GM23338 (cell line): ENCODE data around the gene RRBP1. TPM values are rescaled to one million over a fixed set of nuclear protein-coding genes. Genes with fewer than 3 reads are reported as not detected.

ENCODE experiments used
- ATAC-seq: fragments of 200-7000 bp; cut with Tn5 transposase; 3 replicates; pipeline ENCODE4 v1.9.1; 2020
- DNase-seq: peaks from one replicate; pipeline ENCODE4 v3.0.0-alpha.2; 2015; ENCODE audit warnings: low spot score
- H2AFZ ChIP-seq: fragments of 200-600 bp; sonication (generic); 2 replicates; pipeline ENCODE4 v1.8.0; 2016; ENCODE audit warnings: antibody characterized with exemption, mild to moderate bottlenecking, moderate library complexity
- H3F3A ChIP-seq: fragments of 200-600 bp; sonication (generic); replicated peaks from 2 replicates; pipeline ENCODE4 v1.8.0; 2017; ENCODE audit warnings: antibody characterized with exemption, mixed run types, low read depth
- H3K27ac ChIP-seq: fragments of 200-600 bp; sonication (generic); 2 replicates; pipeline ENCODE4 v1.6.1; 2016; ENCODE audit warnings: low read depth
- H3K27me3 ChIP-seq: fragments of 200-600 bp; sonication (generic); 2 replicates; pipeline ENCODE4 v1.8.0; 2016; ENCODE audit warnings: mild to moderate bottlenecking, mixed run types, moderate library complexity; ENCODE audit not compliant: insufficient read depth
- H3K36me3 ChIP-seq: fragments of 200-600 bp; sonication (generic); 2 replicates; pipeline ENCODE4 v1.8.0; 2016; ENCODE audit warnings: mild to moderate bottlenecking; ENCODE audit not compliant: insufficient read depth
- H3K4me1 ChIP-seq: fragments of 200-600 bp; sonication (generic); 2 replicates; pipeline ENCODE4 v1.8.0; 2016; ENCODE audit warnings: mild to moderate bottlenecking, moderate library complexity; ENCODE audit not compliant: insufficient read depth
- H3K4me2 ChIP-seq: fragments of 200-600 bp; sonication (generic); 2 replicates; pipeline ENCODE4 v1.7.1; 2017; ENCODE audit warnings: mixed run types
- H3K4me3 ChIP-seq: fragments of 200-600 bp; sonication (generic); 2 replicates; pipeline ENCODE4 v1.6.1; 2016; ENCODE audit warnings: mixed run types
- H3K79me2 ChIP-seq: fragments of 200-600 bp; sonication (generic); replicated peaks from 2 replicates; pipeline ENCODE4 v1.8.0; 2017; ENCODE audit warnings: mild to moderate bottlenecking; ENCODE audit not compliant: insufficient read depth
- H3K9me2 ChIP-seq: fragments of 200-600 bp; sonication (generic); 2 replicates; pipeline ENCODE4 v1.8.0; 2017; ENCODE audit not compliant: insufficient read depth
- H4K20me1 ChIP-seq: fragments of 200-600 bp; sonication (generic); replicated peaks from 2 replicates; pipeline ENCODE4 v1.8.0; 2017; ENCODE audit warnings: mild to moderate bottlenecking; ENCODE audit not compliant: insufficient read depth
- H3K27ac Mint-ChIP-seq: 2 replicates; pipeline ENCODE4 v1.8.0; 2020; ENCODE audit warnings: inconsistent platforms, mild to moderate bottlenecking, moderate library complexity, mixed read lengths
- H3K27me3 Mint-ChIP-seq: 3 replicates; pipeline ENCODE4 v1.8.0; 2022; ENCODE audit warnings: low read depth, mild to moderate bottlenecking, moderate library complexity, mixed read lengths, inconsistent platforms; ENCODE audit not compliant: insufficient read depth, poor library complexity
- H3K36me3 Mint-ChIP-seq: 3 replicates; pipeline ENCODE4 v1.8.0; 2021; ENCODE audit warnings: low read depth, mild to moderate bottlenecking, inconsistent platforms, moderate library complexity, mixed read lengths
- H3K4me1 Mint-ChIP-seq: 3 replicates; pipeline ENCODE4 v1.8.0; 2020; ENCODE audit warnings: mild to moderate bottlenecking, inconsistent platforms, mixed read lengths
- H3K4me3 Mint-ChIP-seq: 3 replicates; pipeline ENCODE4 v1.8.0; 2021; ENCODE audit warnings: moderate library complexity, mild to moderate bottlenecking, inconsistent platforms, mixed read lengths
- H3K9me3 Mint-ChIP-seq: 3 replicates; pipeline ENCODE4 v1.8.0; 2020; ENCODE audit warnings: moderate library complexity, mild to moderate bottlenecking, inconsistent platforms, mixed read lengths
- CREB1 ChIP-seq: fragments of 250-450 bp; sonication (Bioruptor Pico); IDR thresholded peaks from 2 replicates; pipeline ENCODE4 v1.5.0; 2020; ENCODE audit warnings: low read depth, mild to moderate bottlenecking, moderate library complexity
- EZH2 ChIP-seq: fragments of 200-600 bp; sonication (generic); IDR thresholded peaks from one replicate; pipeline ENCODE4 v1.8.0; 2017; ENCODE audit warnings: antibody characterized with exemption, mild to moderate bottlenecking, low read depth; ENCODE audit not compliant: unreplicated experiment
- EZH2phosphoT487 ChIP-seq: fragments of 200-600 bp; sonication (generic); IDR thresholded peaks from one replicate; pipeline ENCODE4 v1.8.1; 2018; ENCODE audit warnings: antibody characterized with exemption; ENCODE audit not compliant: unreplicated experiment
- JUNB ChIP-seq: IDR thresholded peaks from one replicate; pipeline ENCODE4 v1.6.1; 2016; ENCODE audit warnings: antibody characterized with exemption; ENCODE audit not compliant: unreplicated experiment
- NANOG ChIP-seq: IDR thresholded peaks from 2 replicates; pipeline ENCODE4 v1.6.1; 2016; ENCODE audit warnings: antibody characterized with exemption, borderline replicate concordance
- POLR2AphosphoS5 ChIP-seq: IDR thresholded peaks from 2 replicates; pipeline ENCODE4 v1.6.1; 2016; ENCODE audit warnings: antibody characterized with exemption, low read depth
- STAT1 ChIP-seq: IDR thresholded peaks from one replicate; pipeline ENCODE4 v1.6.1; 2016; ENCODE audit warnings: antibody characterized with exemption; ENCODE audit not compliant: unreplicated experiment
- ZNF114 ChIP-seq: fragments of 250-450 bp; sonication (Bioruptor Pico); IDR thresholded peaks from 2 replicates; pipeline ENCODE4 v1.5.0; 2020; ENCODE audit warnings: mild to moderate bottlenecking, moderate library complexity
- ZNF331 ChIP-seq: fragments of 250-450 bp; sonication (Bioruptor Pico); IDR thresholded peaks from 2 replicates; pipeline ENCODE4 v1.5.0; 2020; ENCODE audit warnings: low read depth, mild to moderate bottlenecking, moderate library complexity
- polyA plus RNA-seq: library from polyadenylated mRNA; unstranded; fragments of >200 nt; fragmentation: Nextera tagmentation; extraction: Ambion mirVana; gene quantifications from 2 replicates; pipeline ENCODE4 v1.2.1, GENCODE V29; 2016
- total RNA-seq: library from RNA; depleted of rRNA; stranded (reverse); fragments of >200 nt; shearing (Covaris generic); gene quantifications from 2 replicates; pipeline ENCODE4 v1.2.3, GENCODE V29; 2014
- TF ChIP-seq, protein P1 (sequence below): IDR thresholded peaks from one replicate; pipeline ENCODE4 v1.6.1; 2018; ENCODE audit warnings: antibody characterized with exemption; ENCODE audit not compliant: unreplicated experiment
- TF ChIP-seq, protein P2 (sequence below): fragments of 250-450 bp; sonication (Bioruptor Pico); IDR thresholded peaks from 2 replicates; pipeline ENCODE4 v1.5.0; 2020; ENCODE audit warnings: mild to moderate bottlenecking, moderate library complexity
- TF ChIP-seq, protein P3 (sequence below), 2 experiments: fragments of 200-600 bp in 1 of 2; sonication (generic) in 1 of 2; conservative IDR thresholded peaks; 2 replicates each; pipeline versions ENCODE4 v1.5.1 to v1.6.1; 2016 to 2017; ENCODE audit warnings: antibody characterized with exemption in 2 of 2, low read depth in 2 of 2, mild to moderate bottlenecking in 2 of 2, moderate library complexity in 1 of 2
- TF ChIP-seq, protein P4 (sequence below): IDR thresholded peaks from 2 replicates; pipeline ENCODE4 v1.6.1; 2016; ENCODE audit warnings: antibody characterized with exemption

Gene RRBP1
- total and polyA plus RNA-seq, 2 experiments from 2014 or later = 105 to 113 TPM

DNA sequence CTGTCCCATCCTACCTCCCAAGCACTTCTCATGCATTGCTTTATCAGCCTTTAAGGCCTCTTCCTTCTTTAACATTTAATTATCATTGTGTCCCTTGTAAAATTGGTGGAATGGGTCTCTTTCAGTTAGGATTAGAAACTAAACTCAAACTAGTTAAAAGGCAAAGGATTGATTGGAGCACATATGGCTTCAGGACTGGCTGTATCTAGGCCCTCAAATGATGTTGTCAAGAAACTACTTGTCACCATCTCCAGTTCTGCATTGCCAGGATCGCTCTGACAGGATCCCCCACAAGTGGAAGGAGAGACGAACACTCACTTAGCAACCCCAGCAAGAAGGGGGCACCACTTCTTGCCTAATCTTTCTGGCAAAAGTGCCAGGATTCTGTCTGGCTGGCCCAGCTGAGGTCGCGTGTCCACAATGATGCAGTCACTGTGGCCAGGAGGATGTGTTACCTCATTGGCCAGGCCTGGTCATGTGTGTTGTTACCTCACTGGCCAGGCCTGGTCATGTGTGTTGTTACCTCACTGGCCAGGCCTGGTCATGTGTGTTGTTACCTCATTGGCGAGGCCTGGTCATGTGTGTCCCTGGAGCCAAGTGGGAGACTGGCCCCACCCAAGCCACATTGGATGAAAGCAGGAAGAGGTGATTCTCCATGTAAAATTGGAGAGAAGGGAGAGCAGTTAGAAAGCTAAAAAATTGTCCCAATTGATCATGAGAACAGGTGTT, 22.7 kb upstream of the RRBP1 start:
- no peak overlapping the region for H2AFZ ChIP-seq
- H3K4me2 ChIP-seq = no peak overlapping the region
- no peaks in the 10 kb centered on the region for H3K9me2 ChIP-seq
- Mint-ChIP-seq H3K4me3 (no peak overlapping the region), H3K9me3 (no peaks in the 10 kb centered on the region), H3K27me3 (no peaks in the 10 kb centered on the region), H3K27ac (no peak overlapping the region), H3K4me1 (no peaks in the 10 kb centered on the region), H3K36me3 (no peaks in the 10 kb centered on the region)
- H3K4me1 ChIP-seq = no peaks in the 10 kb centered on the region
- ATAC-seq = no peak
- H4K20me1 ChIP-seq = no peaks in the 10 kb centered on the region
- H3K79me2 ChIP-seq = no peaks in the 10 kb centered on the region
- H3K36me3 ChIP-seq = no peaks in the 10 kb centered on the region
- no peaks in the 10 kb centered on the region for H3K27me3 ChIP-seq
- TF ChIP-seq NANOG (no peak), EZH2phosphoT487 (no peak), CREB1 (CRISPR knock-in tag) (no peak), ZNF114 (no peak), JUNB (no peak), STAT1 (no peak), EZH2 (no peak), ZNF331 (no peak), POLR2AphosphoS5 (no peak)
- TF ChIP-seq, protein P1, sequence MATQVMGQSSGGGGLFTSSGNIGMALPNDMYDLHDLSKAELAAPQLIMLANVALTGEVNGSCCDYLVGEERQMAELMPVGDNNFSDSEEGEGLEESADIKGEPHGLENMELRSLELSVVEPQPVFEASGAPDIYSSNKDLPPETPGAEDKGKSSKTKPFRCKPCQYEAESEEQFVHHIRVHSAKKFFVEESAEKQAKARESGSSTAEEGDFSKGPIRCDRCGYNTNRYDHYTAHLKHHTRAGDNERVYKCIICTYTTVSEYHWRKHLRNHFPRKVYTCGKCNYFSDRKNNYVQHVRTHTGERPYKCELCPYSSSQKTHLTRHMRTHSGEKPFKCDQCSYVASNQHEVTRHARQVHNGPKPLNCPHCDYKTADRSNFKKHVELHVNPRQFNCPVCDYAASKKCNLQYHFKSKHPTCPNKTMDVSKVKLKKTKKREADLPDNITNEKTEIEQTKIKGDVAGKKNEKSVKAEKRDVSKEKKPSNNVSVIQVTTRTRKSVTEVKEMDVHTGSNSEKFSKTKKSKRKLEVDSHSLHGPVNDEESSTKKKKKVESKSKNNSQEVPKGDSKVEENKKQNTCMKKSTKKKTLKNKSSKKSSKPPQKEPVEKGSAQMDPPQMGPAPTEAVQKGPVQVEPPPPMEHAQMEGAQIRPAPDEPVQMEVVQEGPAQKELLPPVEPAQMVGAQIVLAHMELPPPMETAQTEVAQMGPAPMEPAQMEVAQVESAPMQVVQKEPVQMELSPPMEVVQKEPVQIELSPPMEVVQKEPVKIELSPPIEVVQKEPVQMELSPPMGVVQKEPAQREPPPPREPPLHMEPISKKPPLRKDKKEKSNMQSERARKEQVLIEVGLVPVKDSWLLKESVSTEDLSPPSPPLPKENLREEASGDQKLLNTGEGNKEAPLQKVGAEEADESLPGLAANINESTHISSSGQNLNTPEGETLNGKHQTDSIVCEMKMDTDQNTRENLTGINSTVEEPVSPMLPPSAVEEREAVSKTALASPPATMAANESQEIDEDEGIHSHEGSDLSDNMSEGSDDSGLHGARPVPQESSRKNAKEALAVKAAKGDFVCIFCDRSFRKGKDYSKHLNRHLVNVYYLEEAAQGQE = no peak
- TF ChIP-seq, protein P2, sequence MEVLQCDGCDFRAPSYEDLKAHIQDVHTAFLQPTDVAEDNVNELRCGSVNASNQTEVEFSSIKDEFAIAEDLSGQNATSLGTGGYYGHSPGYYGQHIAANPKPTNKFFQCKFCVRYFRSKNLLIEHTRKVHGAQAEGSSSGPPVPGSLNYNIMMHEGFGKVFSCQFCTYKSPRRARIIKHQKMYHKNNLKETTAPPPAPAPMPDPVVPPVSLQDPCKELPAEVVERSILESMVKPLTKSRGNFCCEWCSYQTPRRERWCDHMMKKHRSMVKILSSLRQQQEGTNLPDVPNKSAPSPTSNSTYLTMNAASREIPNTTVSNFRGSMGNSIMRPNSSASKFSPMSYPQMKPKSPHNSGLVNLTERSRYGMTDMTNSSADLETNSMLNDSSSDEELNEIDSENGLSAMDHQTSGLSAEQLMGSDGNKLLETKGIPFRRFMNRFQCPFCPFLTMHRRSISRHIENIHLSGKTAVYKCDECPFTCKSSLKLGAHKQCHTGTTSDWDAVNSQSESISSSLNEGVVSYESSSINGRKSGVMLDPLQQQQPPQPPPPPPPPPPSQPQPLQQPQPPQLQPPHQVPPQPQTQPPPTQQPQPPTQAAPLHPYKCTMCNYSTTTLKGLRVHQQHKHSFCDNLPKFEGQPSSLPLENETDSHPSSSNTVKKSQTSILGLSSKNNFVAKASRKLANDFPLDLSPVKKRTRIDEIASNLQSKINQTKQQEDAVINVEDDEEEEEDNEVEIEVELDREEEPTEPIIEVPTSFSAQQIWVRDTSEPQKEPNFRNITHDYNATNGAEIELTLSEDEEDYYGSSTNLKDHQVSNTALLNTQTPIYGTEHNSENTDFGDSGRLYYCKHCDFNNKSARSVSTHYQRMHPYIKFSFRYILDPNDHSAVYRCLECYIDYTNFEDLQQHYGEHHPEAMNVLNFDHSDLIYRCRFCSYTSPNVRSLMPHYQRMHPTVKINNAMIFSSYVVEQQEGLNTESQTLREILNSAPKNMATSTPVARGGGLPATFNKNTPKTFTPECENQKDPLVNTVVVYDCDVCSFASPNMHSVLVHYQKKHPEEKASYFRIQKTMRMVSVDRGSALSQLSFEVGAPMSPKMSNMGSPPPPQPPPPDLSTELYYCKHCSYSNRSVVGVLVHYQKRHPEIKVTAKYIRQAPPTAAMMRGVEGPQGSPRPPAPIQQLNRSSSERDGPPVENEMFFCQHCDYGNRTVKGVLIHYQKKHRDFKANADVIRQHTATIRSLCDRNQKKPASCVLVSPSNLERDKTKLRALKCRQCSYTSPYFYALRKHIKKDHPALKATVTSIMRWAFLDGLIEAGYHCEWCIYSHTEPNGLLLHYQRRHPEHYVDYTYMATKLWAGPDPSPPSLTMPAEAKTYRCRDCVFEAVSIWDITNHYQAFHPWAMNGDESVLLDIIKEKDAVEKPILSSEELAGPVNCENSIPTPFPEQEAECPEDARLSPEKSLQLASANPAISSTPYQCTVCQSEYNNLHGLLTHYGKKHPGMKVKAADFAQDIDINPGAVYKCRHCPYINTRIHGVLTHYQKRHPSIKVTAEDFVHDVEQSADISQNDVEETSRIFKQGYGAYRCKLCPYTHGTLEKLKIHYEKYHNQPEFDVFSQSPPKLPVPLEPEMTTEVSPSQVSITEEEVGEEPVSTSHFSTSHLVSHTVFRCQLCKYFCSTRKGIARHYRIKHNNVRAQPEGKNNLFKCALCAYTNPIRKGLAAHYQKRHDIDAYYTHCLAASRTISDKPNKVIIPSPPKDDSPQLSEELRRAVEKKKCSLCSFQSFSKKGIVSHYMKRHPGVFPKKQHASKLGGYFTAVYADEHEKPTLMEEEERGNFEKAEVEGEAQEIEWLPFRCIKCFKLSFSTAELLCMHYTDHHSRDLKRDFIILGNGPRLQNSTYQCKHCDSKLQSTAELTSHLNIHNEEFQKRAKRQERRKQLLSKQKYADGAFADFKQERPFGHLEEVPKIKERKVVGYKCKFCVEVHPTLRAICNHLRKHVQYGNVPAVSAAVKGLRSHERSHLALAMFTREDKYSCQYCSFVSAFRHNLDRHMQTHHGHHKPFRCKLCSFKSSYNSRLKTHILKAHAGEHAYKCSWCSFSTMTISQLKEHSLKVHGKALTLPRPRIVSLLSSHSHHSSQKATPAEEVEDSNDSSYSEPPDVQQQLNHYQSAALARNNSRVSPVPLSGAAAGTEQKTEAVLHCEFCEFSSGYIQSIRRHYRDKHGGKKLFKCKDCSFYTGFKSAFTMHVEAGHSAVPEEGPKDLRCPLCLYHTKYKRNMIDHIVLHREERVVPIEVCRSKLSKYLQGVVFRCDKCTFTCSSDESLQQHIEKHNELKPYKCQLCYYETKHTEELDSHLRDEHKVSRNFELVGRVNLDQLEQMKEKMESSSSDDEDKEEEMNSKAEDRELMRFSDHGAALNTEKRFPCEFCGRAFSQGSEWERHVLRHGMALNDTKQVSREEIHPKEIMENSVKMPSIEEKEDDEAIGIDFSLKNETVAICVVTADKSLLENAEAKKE = no peak
- TF ChIP-seq, protein P3, sequence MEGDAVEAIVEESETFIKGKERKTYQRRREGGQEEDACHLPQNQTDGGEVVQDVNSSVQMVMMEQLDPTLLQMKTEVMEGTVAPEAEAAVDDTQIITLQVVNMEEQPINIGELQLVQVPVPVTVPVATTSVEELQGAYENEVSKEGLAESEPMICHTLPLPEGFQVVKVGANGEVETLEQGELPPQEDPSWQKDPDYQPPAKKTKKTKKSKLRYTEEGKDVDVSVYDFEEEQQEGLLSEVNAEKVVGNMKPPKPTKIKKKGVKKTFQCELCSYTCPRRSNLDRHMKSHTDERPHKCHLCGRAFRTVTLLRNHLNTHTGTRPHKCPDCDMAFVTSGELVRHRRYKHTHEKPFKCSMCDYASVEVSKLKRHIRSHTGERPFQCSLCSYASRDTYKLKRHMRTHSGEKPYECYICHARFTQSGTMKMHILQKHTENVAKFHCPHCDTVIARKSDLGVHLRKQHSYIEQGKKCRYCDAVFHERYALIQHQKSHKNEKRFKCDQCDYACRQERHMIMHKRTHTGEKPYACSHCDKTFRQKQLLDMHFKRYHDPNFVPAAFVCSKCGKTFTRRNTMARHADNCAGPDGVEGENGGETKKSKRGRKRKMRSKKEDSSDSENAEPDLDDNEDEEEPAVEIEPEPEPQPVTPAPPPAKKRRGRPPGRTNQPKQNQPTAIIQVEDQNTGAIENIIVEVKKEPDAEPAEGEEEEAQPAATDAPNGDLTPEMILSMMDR (conservative IDR thresholded peaks at IDR 0.05; ENCODE audit: low read depth in 2 of 2) = no peak
- TF ChIP-seq, protein P4, sequence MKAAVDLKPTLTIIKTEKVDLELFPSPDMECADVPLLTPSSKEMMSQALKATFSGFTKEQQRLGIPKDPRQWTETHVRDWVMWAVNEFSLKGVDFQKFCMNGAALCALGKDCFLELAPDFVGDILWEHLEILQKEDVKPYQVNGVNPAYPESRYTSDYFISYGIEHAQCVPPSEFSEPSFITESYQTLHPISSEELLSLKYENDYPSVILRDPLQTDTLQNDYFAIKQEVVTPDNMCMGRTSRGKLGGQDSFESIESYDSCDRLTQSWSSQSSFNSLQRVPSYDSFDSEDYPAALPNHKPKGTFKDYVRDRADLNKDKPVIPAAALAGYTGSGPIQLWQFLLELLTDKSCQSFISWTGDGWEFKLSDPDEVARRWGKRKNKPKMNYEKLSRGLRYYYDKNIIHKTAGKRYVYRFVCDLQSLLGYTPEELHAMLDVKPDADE = no peak
- no peak overlapping the region for H3K27ac ChIP-seq
- H3K4me3 ChIP-seq = no peak overlapping the region
- H3F3A ChIP-seq = no peaks in the 10 kb centered on the region
- no peak for DNase-seq
